HG03108 (cell line): ENCODE results near the gene BOLL.
"Not testable (repeated sequence)": the region's sequence is repeated elsewhere in the genome, so short reads cannot be mapped to it uniquely, and the experiment has no call there.

Experiments used
- ATAC-seq: cut with Tn5 transposase; IDR thresholded peaks from one replicate; pipeline ENCODE4 v1.9.1; 2021; ENCODE audit warnings: moderate library complexity; ENCODE audit not compliant: unreplicated experiment

Gene BOLL

GRCh38 chr2:197707316-197708213 is 77.6 kb downstream of the BOLL start:
- no peak for ATAC-seq

GRCh38 chr2:197706839-197707207 is 78.3 kb downstream of the BOLL start:
- ATAC-seq = no peak

GRCh38 chr2:197705912-197706838 is 78.9 kb downstream of the BOLL start:
- peak; percentile 16 for ATAC-seq

DNA sequence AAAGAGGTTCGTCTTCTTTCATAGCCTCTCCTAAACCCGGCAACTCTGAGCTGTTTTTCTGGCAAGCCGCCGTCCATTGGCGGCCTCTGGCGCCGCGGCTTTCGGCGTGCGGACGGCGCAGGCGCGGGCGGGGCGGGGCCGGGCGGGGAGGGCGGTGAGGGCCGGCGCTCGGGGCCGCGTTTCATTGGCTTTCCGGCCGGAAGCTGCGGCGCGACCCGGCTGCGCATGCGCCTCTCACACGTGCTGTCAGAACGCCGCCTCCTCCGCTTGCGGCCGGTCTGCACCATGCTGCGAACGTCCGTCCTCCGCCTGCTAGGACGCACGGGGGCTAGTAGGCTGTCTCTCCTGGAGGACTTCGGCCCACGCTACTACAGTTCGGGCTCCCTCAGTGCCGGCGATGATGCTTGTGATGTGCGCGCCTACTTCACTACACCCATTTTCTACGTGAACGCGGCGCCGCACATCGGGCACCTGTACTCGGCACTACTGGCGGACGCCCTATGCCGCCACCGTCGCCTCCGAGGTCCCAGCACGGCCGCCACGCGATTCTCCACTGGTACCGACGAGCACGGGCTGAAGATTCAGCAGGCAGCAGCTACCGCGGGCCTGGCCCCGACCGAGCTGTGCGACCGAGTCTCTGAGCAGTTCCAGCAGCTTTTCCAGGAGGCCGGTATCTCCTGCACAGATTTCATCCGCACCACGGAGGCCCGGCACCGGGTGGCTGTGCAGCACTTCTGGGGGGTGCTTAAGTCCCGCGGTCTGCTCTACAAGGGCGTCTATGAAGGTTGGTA is 79.8 kb downstream of the BOLL start, which contains the start of gene MARS2:
TSS of gene MARS2 (plus strand) at position 249 of the 791 bp plus-strand sequence. CDS start at position 286, 37 bp downstream.
- ATAC-seq = peak; percentile 79

- ATAC-seq = peak; percentile 27
Observed at GRCh38 chr2:197704434-197705120, 80.5 kb downstream of the BOLL start.

DNA sequence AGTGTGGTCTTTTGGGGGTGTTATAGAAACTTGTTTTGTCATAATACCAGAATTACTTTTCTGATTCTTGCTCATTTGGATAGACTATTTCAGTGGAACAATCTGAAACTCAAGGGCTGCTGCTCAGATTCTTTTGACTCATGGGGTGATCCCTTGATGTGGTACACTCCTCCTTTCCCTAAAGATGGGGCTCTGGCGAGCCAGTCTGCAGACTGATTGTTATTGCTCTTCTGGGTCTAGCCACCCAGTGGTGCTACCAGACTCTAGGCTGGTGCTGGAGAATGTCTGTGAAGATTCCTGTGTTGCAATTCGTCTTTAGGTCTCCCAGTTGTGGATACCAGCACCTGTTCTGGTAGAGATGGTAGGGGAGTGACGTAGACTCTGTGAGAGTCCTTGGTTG is 84.2 kb downstream of the BOLL start:
- no peak for ATAC-seq

- ATAC-seq = not testable (repeated sequence)
Observed at GRCh38 chr2:197699724-197700123, 85.4 kb downstream of the BOLL start.

DNA sequence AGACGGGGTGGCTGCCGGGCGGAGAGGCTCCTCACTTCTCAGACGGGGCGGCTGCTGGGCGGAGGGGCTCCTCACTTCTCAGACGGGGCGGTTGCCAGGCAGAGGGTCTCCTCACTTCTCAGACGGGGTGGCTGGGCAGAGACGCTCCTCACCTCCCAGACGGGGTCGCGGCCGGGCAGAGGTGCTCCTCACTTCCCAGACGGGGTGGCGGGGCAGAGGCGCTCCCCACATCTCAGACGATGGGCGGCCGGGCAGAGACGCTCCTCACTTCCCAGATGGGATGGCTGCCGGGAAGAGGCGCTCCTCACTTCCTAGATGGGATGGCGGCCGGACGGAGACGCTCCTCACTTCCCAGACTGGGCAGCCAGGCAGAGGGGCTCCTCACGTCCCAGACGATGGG is 88.5 kb downstream of the BOLL start:
- ATAC-seq = not testable (repeated sequence)

- not testable (repeated sequence) for ATAC-seq
Observed at GRCh38 chr2:197695971-197696370, 89.1 kb downstream of the BOLL start.

DNA sequence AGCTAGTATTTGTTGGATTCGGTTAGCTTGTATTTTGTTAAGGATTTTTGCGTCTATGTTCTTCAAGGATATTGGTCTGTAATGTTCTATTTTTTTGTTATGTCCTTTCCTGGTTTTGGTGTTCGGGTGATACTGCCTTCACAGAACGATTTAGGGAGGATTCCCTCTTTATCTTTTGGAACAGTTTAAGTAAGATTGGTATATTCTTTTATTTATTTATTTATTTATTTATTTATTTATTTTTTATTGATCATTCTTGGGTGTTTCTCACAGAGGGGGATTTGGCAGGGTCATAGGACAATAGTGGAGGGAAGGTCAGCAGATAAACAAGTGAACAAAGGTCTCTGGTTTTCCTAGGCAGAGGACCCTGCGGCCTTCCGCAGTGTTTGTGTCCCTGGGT is 89.9 kb downstream of the BOLL start:
- ATAC-seq = not testable (repeated sequence)

DNA sequence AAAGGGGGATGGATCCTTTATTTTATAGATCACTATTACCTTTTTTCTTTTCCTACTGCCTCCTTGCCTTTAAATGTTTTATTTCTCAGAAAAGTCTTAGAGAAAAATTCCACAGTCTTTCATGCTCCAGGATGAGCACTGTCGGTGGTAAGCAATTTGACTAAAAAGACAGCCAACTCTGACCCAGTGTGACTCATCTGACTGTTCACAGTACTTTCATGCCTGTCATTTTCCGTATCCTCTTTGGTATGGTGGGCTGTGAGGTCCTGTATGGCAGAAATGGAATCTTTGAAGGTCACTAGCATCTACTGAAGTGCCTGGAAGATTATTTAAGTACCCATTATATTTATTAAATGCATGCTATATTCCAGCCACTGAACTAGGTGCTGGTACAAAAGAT is 107.6 kb downstream of the BOLL start:
- ATAC-seq = no peak

GRCh38 chr2:197677056-197677455 is 108.1 kb downstream of the BOLL start:
- ATAC-seq = no peak
